Sigmoid colon (tissue), 7 donors: ENCODE measurements around the gene PLA2G6. TPM values are rescaled to one million over a fixed set of nuclear protein-coding genes. Genes with fewer than 3 reads are reported as not detected.
"Not testable (repeated sequence)": the region's sequence is repeated elsewhere in the genome, so short reads cannot be mapped to it uniquely, and the experiment has no call there.

Experiments
- DNase-seq: peaks from one replicate; pipeline ENCODE4 v3.0.0-alpha.2; 2019
- H3K27ac ChIP-seq, 4 donors: fragments of 200-600 bp; sonication (generic); one replicate each; pipeline ENCODE4 v1.5.1; 2016 to 2019; ENCODE audit warnings: mild to moderate bottlenecking in 1 of 4
- H3K27me3 ChIP-seq, 3 donors: fragments of 200-600 bp; sonication (generic); one replicate each; pipeline ENCODE4 v1.5.1; 2019; ENCODE audit warnings: mild to moderate bottlenecking in 1 of 3
- H3K36me3 ChIP-seq, 4 donors: fragments of 200-600 bp; sonication (generic); one replicate each; pipeline ENCODE4 v1.5.1; 2016 to 2019
- H3K4me1 ChIP-seq, 4 donors: fragments of 200-600 bp; sonication (generic); one replicate each; pipeline ENCODE4 v1.5.1; 2017 to 2019
- H3K4me3 ChIP-seq, 4 donors: fragments of 200-600 bp; sonication (generic); one replicate each; pipeline ENCODE4 v1.5.1; 2017 to 2019; ENCODE audit warnings: mild to moderate bottlenecking in 2 of 4, moderate library complexity in 1 of 4
- H3K9me3 ChIP-seq, 4 donors: fragments of 200-600 bp in 3 of 4; sonication (generic) in 3 of 4; one replicate each; pipeline versions ENCODE4 v1.5.1 to v1.6.1; 2013 to 2019
- CTCF ChIP-seq, 4 experiments: fragments of 450-650 bp in 3 of 4; fragments of 200-600 bp in 1 of 4; IDR thresholded peaks; one replicate each; pipeline ENCODE4 v1.5.1; 2016 to 2019; ENCODE audit warnings: antibody characterized with exemption in 4 of 4, mild to moderate bottlenecking in 3 of 4, moderate library complexity in 2 of 4
- EP300 ChIP-seq, 4 donors: sonication (generic); formaldehyde crosslinking; IDR thresholded peaks; one replicate each; pipeline ENCODE4 v1.6.1; 2017; ENCODE audit warnings: antibody characterized with exemption in 4 of 4
- POLR2A ChIP-seq, 2 donors: fragments of 450-650 bp; IDR thresholded peaks; one replicate each; pipeline ENCODE4 v1.6.1; 2016; ENCODE audit warnings: antibody characterized with exemption in 2 of 2, mild to moderate bottlenecking in 2 of 2, moderate library complexity in 2 of 2
- POLR2AphosphoS5 ChIP-seq, 4 donors: sonication (generic); formaldehyde crosslinking; IDR thresholded peaks; one replicate each; pipeline ENCODE4 v1.6.1; 2017; ENCODE audit warnings: antibody characterized with exemption in 4 of 4
- WGBS, 2 donors: extraction: QIAGEN DNeasy Blood & Tissue Kit; methylation state at CpG; one replicate each; pipeline ENCODE4 v1.1.7; 2013; 5-methylcytosine and 5-hydroxymethylcytosine counted together
- intact Hi-C: fragments of 100-400 bp; cut with DNase I; formaldehyde crosslinking; loops from one replicate; pipeline ENCODE4 v1.15.1; 2023
- polyA plus RNA-seq, 3 donors: library from polyadenylated mRNA; stranded (reverse); fragments of 200-250 nt; gene quantifications; one replicate each; pipeline ENCODE4 v1.2.3, GENCODE V29; 2013
- total RNA-seq, 4 donors: library from RNA; depleted of rRNA; stranded (reverse); fragments of >200 nt; gene quantifications; one replicate each; pipeline ENCODE4 v1.1.0, GENCODE V29; 2016
- donor health status: healthy with polysubstance abuse.
- donor health status: Bipolar disorder and iron deficiency.
- donor health status: healthy.

The PLA2G6 gene
- total and polyA plus RNA-seq, 7 donors = 6.6 to 36.2 (median 19.4) TPM

GRCh38 chr22:38079804-38080203 lies 101.8 kb downstream of the PLA2G6 start:
- Histone ChIP-seq H3K27me3 (peaks cover 17 to 47% (median 43%) of the 10 kb centered on the region in 3 donors), H3K36me3 (peaks cover 0 to 9% (median 0%) of the 10 kb centered on the region in 4 donors), H3K4me3 (no peak overlapping the region), H3K4me1 (peaks cover 0 to 25% (median 24%) of the 10 kb centered on the region in 4 donors), H3K27ac (no peak overlapping the region), H3K9me3 (no peaks in the 10 kb centered on the region)
- no peak for DNase-seq
- WGBS, 2 donors = 88 to 91% methylated on average over 7 of the region's 7 CpGs
- intact Hi-C loops = no loop called here
- TF ChIP-seq POLR2A (IDR thresholded peaks at IDR 0.05) (no peak), CTCF (IDR thresholded peaks at IDR 0.05) (no peak), POLR2AphosphoS5 (IDR thresholded peaks at IDR 0.05) (no peak), EP300 (IDR thresholded peaks at IDR 0.05) (no peak)

- H3K27ac ChIP-seq, intact Hi-C loops, H3K4me3 ChIP-seq, H3K9me3 ChIP-seq, DNase-seq: not testable (repeated sequence)
- Histone ChIP-seq H3K36me3 (peaks cover 0 to 15% (median 2%) of the 10 kb centered on the region in 4 donors), H3K4me1 (peaks cover 0 to 25% (median 24%) of the 10 kb centered on the region in 4 donors), H3K27me3 (peaks cover 17 to 46% (median 41%) of the 10 kb centered on the region in 3 donors)
- 95 to 96% methylated on average over 2 of the region's 2 CpGs for WGBS, 2 donors
Measured at GRCh38 chr22:38079208-38079607, 102.4 kb downstream of the PLA2G6 start.

- peak; percentile 62 for DNase-seq
- peaks cover 0 to 25% (median 4%) of the 10 kb centered on the region in 4 donors for H3K36me3 ChIP-seq
- H3K27me3 ChIP-seq = peaks cover 17 to 36% (median 32%) of the 10 kb centered on the region in 3 donors
- peaks cover 0 to 25% (median 24%) of the 10 kb centered on the region in 4 donors for H3K4me1 ChIP-seq
- intact Hi-C loops = no loop called here
- no peaks in the 10 kb centered on the region for H3K9me3 ChIP-seq
- WGBS, 2 donors = 74 to 80% methylated on average over 22 of the region's 22 CpGs
- H3K27ac ChIP-seq = no peak overlapping the region
- H3K4me3 ChIP-seq = no peak overlapping the region
- no peak for TF ChIP-seq POLR2AphosphoS5 (IDR thresholded peaks at IDR 0.05)
- no peak for TF ChIP-seq EP300 (IDR thresholded peaks at IDR 0.05)
- no peak for TF ChIP-seq CTCF (IDR thresholded peaks at IDR 0.05)
- TF ChIP-seq POLR2A (IDR thresholded peaks at IDR 0.05) = no peak
Measured at GRCh38 chr22:38078046-38078840, 103.4 kb downstream of the PLA2G6 start.

- no peak overlapping the region for H3K27ac ChIP-seq
- no peak for TF ChIP-seq POLR2AphosphoS5 (IDR thresholded peaks at IDR 0.05)
Measured at GRCh38 chr22:38077595-38077994, 104.0 kb downstream of the PLA2G6 start.

GRCh38 chr22:38077096-38077495 lies 104.5 kb downstream of the PLA2G6 start:
- H3K27me3 ChIP-seq = peaks cover 7 to 24% (median 21%) of the 10 kb centered on the region in 3 donors
- H3K27ac ChIP-seq = no peak overlapping the region
- H3K4me3 ChIP-seq = no peak overlapping the region
- peaks cover 0 to 35% (median 8%) of the 10 kb centered on the region in 4 donors for H3K36me3 ChIP-seq
- peaks cover 0 to 16% (median 15%) of the 10 kb centered on the region in 4 donors for H3K4me1 ChIP-seq
- DNase-seq = no peak
- WGBS, 2 donors = 78 to 86% methylated on average over 12 of the region's 12 CpGs
- H3K9me3 ChIP-seq = no peaks in the 10 kb centered on the region
- intact Hi-C loops = no loop called here
- TF ChIP-seq CTCF (IDR thresholded peaks at IDR 0.05) (no peak), POLR2A (IDR thresholded peaks at IDR 0.05) (no peak), EP300 (IDR thresholded peaks at IDR 0.05) (no peak), POLR2AphosphoS5 (IDR thresholded peaks at IDR 0.05) (no peak)

More at GRCh38 chr22:38077595-38077994, 104.0 kb downstream of the PLA2G6 start:
- WGBS, 2 donors = 81 to 82% methylated on average over 14 of the region's 14 CpGs
- H3K9me3 ChIP-seq = no peaks in the 10 kb centered on the region
- peaks cover 0 to 31% (median 7%) of the 10 kb centered on the region in 4 donors for H3K36me3 ChIP-seq
- peaks cover 12 to 29% (median 26%) of the 10 kb centered on the region in 3 donors for H3K27me3 ChIP-seq
- DNase-seq = peak; percentile 56
- intact Hi-C loops = no loop called here
- no peak overlapping the region for H3K4me3 ChIP-seq
- H3K4me1 ChIP-seq = peaks cover 0 to 21% (median 20%) of the 10 kb centered on the region in 4 donors
